Measurements from ENCODE around the gene GATD1.

GATD1 gene

GRCh38 chr11:787084-787675, 9.9 kb upstream of the GATD1 start:
- Histone ChIP-seq H3F3A (ENCODE audit: insufficient read depth, low read length) (peaks cover 10% of the 10 kb centered on the region; the same call in 1 of the 2 replicates), H4K20me1 (ENCODE audit: insufficient read depth, low read length) (no peaks in the 10 kb centered on the region), H3K27ac (ENCODE audit: low read length) (no peak overlapping the region), H2AFZ (ENCODE audit: low read length) (no peak overlapping the region), H3K4me1 (ENCODE audit: low read length) (0 out of 2 replicates have a peak, but pooled peaks cover 3% of the 10 kb centered on the region), H3K9me2 (replicated peaks; ENCODE audit: insufficient read depth, low read length) (no peaks in the 10 kb centered on the region), H3K79me2 (ENCODE audit: low read length) (peaks cover 17% of the 10 kb centered on the region), H3K4me3 (ENCODE audit: low read length) (no peak overlapping the region), H3K4me2 (ENCODE audit: low read depth, low read length) (no peak overlapping the region), H3K27me3 (replicated peaks; ENCODE audit: insufficient read depth, low read length) (no peaks in the 10 kb centered on the region), H3K36me3 (replicated peaks; ENCODE audit: insufficient read depth, low read length) (no peaks in the 10 kb centered on the region), H3K9me3 (replicated peaks; ENCODE audit: insufficient read depth, low read length) (no peaks in the 10 kb centered on the region), H3K9ac (ENCODE audit: low read length) (no peak overlapping the region)
- no peak for DNase-seq
- no peak for TF ChIP-seq EZH2phosphoT487 (IDR thresholded peaks at IDR 0.05; ENCODE audit: low read length)
- no peak for TF ChIP-seq EZH2 (optimal IDR thresholded peaks at IDR 0.05; ENCODE audit: low read depth, low read length)
- TF ChIP-seq CTCF (IDR thresholded peaks at IDR 0.05; ENCODE audit: low read length) = no peak

- Histone ChIP-seq H3K36me3 (replicated peaks; ENCODE audit: insufficient read depth, low read length) (no peaks in the 10 kb centered on the region), H2AFZ (ENCODE audit: low read length) (no peak overlapping the region), H3K4me1 (ENCODE audit: low read length) (0 out of 2 replicates have a peak, but pooled peaks cover 3% of the 10 kb centered on the region), H3K27me3 (replicated peaks; ENCODE audit: insufficient read depth, low read length) (no peaks in the 10 kb centered on the region), H3K4me2 (ENCODE audit: low read depth, low read length) (no peak overlapping the region), H3K4me3 (ENCODE audit: low read length) (no peak overlapping the region), H3K79me2 (ENCODE audit: low read length) (peaks cover 17% of the 10 kb centered on the region), H3K9me2 (replicated peaks; ENCODE audit: insufficient read depth, low read length) (no peaks in the 10 kb centered on the region), H3K27ac (ENCODE audit: low read length) (no peak overlapping the region), H4K20me1 (ENCODE audit: insufficient read depth, low read length) (no peaks in the 10 kb centered on the region), H3K9ac (ENCODE audit: low read length) (no peak overlapping the region), H3K9me3 (replicated peaks; ENCODE audit: insufficient read depth, low read length) (no peaks in the 10 kb centered on the region), H3F3A (ENCODE audit: insufficient read depth, low read length) (peaks cover 10% of the 10 kb centered on the region; the same call in 1 of the 2 replicates)
- no peak for DNase-seq
- TF ChIP-seq EZH2 (optimal IDR thresholded peaks at IDR 0.05; ENCODE audit: low read depth, low read length) = no peak
- TF ChIP-seq EZH2phosphoT487 (IDR thresholded peaks at IDR 0.05; ENCODE audit: low read length) = no peak
- TF ChIP-seq CTCF (IDR thresholded peaks at IDR 0.05; ENCODE audit: low read length) = no peak
Observed at GRCh38 chr11:786235-787083, 9.2 kb upstream of the GATD1 start.

DNA sequence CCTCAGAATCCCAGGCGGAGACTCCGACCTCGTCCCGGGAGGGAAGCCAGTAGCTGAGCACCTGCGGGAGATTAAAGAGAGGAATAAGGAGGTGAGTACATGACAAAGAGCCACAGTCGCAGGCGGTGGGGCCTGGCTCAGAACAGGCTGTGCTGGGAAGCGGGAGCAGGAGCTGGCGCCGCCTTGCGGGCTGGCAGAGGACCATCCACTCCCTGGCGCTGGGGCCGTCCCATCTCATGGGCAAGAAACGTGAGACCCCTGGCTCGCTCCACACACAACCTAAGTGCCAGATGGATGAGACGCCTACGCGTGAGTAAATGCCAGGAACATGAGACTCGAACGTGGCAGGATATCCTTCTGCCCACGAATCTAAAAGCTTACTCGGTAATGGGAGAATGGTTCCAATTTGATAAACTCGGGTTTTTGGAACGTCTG, 6.3 kb upstream of the GATD1 start:
- Histone ChIP-seq H3K4me3 (ENCODE audit: low read length) (no peak overlapping the region), H3F3A (ENCODE audit: insufficient read depth, low read length) (0 out of 2 replicates have a peak, but pooled peaks cover 4% of the 10 kb centered on the region), H3K4me2 (ENCODE audit: low read depth, low read length) (no peak overlapping the region), H3K9ac (ENCODE audit: low read length) (no peak overlapping the region), H3K36me3 (replicated peaks; ENCODE audit: insufficient read depth, low read length) (no peaks in the 10 kb centered on the region), H3K9me3 (replicated peaks; ENCODE audit: insufficient read depth, low read length) (no peaks in the 10 kb centered on the region), H2AFZ (ENCODE audit: low read length) (no peak overlapping the region), H3K27me3 (replicated peaks; ENCODE audit: insufficient read depth, low read length) (no peaks in the 10 kb centered on the region), H3K79me2 (ENCODE audit: low read length) (peaks cover 12% of the 10 kb centered on the region), H3K4me1 (ENCODE audit: low read length) (no peaks in the 10 kb centered on the region), H4K20me1 (ENCODE audit: insufficient read depth, low read length) (no peaks in the 10 kb centered on the region), H3K27ac (ENCODE audit: low read length) (no peak overlapping the region), H3K9me2 (replicated peaks; ENCODE audit: insufficient read depth, low read length) (no peaks in the 10 kb centered on the region)
- TF ChIP-seq CTCF (IDR thresholded peaks at IDR 0.05; ENCODE audit: low read length) = no peak
- no peak for TF ChIP-seq EZH2phosphoT487 (IDR thresholded peaks at IDR 0.05; ENCODE audit: low read length)
- no peak for TF ChIP-seq EZH2 (optimal IDR thresholded peaks at IDR 0.05; ENCODE audit: low read depth, low read length)
- DNase-seq = no peak

Data from MM.1S (cell line).